ENCODE data around the gene CLTB.
A peak's percentile ranks its signal among the peaks of the same experiment; 100 is the strongest.

The CLTB gene

GRCh38 chr5:176381979-176382378 lies 34.4 kb downstream of the CLTB start:
- no peak for DNase-seq

DNA sequence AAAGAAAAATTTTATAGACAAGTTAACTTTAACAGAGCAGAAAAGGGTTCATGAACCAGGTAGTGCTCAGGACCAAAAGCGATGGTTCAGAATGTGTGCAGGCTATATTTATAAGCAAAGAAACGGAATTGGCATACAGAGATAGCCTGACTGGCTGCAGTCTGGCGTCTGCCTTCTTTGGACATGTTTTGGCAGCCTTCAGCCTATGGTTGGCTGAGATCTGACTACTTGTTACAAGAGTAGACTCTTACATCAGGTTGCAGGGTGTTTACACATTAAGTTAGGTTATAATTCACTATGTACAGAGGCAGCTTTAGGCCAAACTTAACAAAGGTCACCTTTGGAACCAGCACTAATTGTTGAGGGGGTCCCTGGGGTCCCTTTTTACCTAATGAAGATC lies 34.9 kb downstream of the CLTB start:
- DNase-seq: no peak

GRCh38 chr5:176379881-176380280 lies 36.5 kb downstream of the CLTB start:
- peak in 1 of 4 experiments; percentile 11 for DNase-seq

GRCh38 chr5:176373100-176373818 lies 43.1 kb downstream of the CLTB start:
- DNase-seq: peak in 3 of 4 experiments; percentile 11 to 41 (median 26)

DNA sequence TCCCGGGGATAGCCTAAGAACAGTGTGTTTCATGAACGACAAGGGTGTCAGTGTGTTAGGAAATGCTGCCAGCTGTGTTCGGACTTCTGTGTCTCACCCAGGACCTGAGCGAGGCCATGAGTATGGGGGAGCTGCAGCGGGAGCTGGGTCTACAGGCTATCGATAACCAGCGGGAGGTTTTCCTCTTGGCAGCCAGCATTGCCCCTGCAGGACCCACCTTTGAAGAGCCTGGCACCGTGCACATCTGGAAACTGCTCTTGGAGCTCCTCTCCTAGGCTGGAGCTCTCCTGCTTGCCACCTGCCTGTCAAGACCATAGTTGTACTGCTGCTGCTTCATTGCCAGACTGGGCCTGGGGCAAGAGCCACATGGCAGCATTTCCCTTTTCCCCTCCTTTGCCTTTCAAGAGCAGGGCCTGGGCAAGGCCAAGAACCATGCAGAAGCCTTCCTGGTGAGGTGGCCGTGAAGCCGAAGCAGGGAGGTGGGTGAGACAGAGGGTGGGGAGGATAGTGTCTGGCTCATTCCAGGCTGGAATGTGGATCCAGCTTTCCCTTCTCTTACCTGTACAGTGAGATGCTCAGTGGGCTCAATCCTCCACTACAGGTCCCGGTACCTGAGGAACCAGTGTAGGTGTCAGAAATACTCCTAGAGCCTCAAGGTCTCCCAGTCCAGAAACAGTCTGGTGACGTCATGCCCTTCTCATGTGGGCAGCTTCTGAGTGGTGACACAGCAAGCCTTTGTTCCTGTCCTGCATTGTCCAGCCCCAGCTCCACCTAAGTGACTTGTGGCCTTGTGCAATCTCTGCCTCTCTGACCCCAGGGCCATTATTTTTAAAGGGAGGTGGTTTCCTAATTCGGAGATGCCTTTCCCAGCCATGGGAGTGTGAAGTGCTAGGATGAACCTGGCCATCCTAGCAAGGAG lies 44.5 kb downstream of the CLTB start:
- DNase-seq: peak; percentile 57 to 76 (median 70)

- no peak for DNase-seq
Measured at GRCh38 chr5:176369934-176370711, 46.2 kb downstream of the CLTB start.

- DNase-seq: no peak
Measured at GRCh38 chr5:176368726-176369125, 47.6 kb downstream of the CLTB start.

DNA sequence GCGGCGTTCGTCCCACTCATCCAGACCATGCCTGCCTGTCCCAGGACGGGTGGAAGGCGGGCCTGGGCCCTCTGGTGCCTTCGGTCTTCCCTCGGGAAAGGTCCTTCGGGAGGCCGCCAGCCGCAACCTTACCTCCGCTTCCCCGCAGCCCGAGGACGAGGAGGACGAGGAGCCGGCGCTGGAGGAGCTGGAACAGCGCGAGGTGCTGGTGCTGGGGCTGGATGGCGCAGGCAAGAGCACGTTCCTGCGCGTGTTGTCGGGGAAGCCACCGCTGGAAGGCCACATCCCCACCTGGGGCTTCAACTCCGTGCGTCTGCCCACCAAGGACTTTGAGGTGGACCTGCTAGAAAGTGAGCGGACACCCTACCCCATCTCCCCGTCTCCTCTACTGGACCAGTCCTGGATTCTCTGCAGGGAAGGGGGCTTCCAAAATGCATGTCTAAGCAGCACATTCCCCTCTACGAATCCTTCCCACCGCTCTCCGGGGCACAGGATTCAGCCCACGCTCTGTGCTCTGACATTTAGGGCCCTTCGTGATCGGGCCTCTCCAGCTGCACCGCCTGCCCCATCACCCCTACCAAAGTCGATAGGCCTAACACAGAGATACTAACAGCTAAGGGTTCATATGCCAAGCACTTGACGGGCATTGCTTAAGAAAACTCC lies 50.0 kb downstream of the CLTB start:
- DNase-seq: no peak

DNA sequence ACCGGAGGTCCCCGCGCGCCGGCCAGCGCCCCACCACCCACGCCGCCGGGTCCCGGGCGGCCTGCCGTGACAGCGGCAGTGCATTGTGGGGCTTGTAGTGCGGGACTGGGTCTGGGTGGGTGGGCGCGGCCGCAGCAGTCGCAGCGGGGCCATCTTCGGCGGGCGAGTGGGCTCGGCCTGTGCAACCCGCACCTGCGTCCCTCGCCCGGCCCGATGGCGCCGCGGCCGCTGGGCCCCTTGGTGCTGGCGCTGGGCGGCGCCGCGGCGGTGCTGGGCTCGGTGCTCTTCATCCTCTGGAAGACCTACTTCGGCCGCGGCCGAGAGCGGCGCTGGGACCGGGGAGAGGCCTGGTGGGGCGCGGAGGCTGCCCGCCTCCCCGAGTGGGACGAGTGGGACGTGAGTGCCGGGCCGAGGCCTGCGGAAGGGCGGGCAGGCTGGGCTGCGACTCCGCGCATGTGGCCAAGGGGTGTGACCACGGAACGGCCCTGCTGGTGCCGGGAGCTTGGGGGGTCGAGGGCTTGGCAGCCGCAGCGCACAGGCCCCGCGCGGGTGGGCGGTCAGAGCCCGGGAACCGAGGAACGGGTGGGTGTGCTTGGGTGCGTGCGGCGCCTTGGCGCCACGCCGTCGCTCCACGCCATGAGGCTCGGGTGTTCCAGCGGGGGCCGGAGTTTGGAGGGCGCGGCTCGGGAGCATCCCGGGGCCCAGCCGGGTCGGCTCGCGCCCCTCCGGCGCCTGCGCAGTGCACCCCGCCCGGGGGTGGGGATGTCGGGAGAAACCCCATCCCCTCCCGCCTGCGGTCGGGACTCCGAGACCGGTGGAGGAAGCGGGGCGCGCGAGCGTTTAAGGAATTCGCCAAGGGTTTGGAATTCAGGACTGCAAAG lies 50.7 kb downstream of the CLTB start, which contains the start of gene ARL10:
TSS of gene ARL10 (plus strand) at position 137 of the 881 bp plus-strand sequence. CDS start at position 214, 77 bp downstream.
- peak; percentile 26 to 64 (median 40) for DNase-seq

- no peak for DNase-seq
Measured at GRCh38 chr5:176364765-176365350, 51.5 kb downstream of the CLTB start.

DNA sequence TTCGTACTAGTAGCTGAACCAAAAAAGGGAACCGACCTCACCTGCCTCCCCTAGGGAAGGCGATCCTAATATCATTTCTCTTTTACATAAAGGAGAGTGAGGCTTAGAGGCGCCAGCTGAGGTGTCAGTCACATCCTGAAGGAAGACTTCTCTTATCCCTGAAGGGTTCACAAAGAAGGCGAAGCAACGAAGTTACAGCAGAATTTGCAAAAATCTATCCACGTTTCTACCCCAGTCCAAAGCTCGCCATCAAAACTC lies 54.2 kb downstream of the CLTB start:
- DNase-seq: no peak

- DNase-seq: peak; percentile 94 to 97 (median 95)
Measured at GRCh38 chr5:176361437-176362232, 54.7 kb downstream of the CLTB start, which contains the start of gene KIAA1191. KIAA1191 (minus strand) TSS chr5:176361764; CDS start chr5:176359508, 2,256 bp downstream.

GRCh38 chr5:176360894-176361436 lies 55.4 kb downstream of the CLTB start:
- peak in 3 of 4 experiments; percentile 3 to 32 (median 15) for DNase-seq

GRCh38 chr5:176359658-176360057 lies 56.7 kb downstream of the CLTB start:
- DNase-seq: no peak

DNA sequence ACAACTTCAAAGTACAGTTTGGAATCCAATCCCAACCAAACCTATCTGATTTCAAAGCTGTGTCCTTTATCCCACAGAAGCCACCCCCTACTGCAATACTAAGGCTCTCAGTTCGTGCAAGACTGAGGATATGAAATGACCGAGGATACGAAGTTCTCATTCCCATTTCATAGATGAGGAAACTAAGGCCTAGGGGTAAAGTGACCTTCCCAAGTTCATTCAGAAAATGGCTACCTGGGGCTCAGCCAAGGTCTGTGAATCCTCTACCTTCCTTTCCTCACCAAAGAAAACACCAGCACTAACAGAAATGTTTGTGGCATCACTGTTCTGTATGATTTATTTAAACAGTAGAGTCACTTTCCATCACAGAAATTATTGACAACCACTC lies 60.2 kb downstream of the CLTB start:
- no peak for DNase-seq

DNA sequence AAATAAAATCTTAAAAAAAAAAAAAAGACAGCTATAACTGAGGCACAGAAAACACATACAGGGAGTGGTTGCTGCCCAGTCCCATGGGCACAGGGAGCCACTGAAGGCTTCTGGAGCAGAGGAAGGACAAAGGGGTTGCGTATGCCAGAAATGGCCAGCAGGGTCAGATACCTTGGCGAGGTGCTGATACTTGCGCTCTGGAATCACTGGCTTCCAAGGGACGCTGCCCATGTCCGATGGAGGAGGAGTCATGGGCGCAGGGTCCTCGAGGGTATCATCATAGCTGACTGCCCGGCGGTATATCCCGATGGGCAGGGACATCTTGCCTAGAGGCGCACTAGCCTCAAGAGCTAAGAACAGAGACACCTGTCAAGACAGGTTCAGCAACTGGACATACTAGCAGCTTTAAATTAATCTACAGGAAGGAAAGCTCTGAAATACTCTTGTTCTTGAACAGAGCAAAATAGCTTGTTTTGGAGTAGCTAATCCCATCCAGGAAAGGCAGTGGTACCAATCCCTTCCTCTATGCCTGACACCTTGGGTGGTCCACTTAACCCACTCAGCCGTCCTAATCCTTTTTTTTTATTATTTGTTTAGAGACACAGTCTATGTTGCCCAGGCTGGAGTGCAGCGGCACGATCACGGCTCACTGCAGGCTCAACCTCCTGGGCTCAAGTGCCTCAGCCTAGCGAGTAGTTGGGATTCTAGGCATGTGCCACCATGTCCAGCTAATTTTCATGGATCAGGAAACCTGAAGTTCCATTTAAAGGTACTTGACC lies 60.8 kb downstream of the CLTB start:
- DNase-seq: no peak

DNA sequence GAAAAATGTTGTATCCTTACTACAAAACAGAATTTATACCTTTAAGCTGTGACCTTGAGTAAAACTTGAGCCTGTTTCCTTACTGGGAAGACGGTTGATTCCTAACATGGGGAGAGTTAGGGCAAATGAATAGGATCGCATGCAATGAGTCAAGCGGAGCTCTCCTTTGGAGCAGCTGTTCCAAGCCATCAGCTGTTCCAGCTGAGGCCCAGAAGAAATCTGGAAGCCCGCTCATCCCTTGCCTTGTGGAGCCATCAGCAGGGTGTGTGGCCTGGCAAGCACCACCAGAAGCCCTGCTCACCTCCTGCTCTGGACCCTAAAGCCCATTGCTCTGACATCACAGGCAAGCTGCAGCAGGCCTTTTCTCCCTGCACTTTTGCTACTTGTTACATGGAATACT lies 62.8 kb downstream of the CLTB start:
- DNase-seq: no peak

- DNase-seq: no peak
Measured at GRCh38 chr5:176352116-176352878, 64.0 kb downstream of the CLTB start.

Data from suppressor macrophage (primary cell).